ENCODE data around the gene TLCD3A.
"Not testable (repeated sequence)": the region's sequence is repeated elsewhere in the genome, so short reads cannot be mapped to it uniquely, and the experiment has no call there.

The TLCD3A gene

DNA sequence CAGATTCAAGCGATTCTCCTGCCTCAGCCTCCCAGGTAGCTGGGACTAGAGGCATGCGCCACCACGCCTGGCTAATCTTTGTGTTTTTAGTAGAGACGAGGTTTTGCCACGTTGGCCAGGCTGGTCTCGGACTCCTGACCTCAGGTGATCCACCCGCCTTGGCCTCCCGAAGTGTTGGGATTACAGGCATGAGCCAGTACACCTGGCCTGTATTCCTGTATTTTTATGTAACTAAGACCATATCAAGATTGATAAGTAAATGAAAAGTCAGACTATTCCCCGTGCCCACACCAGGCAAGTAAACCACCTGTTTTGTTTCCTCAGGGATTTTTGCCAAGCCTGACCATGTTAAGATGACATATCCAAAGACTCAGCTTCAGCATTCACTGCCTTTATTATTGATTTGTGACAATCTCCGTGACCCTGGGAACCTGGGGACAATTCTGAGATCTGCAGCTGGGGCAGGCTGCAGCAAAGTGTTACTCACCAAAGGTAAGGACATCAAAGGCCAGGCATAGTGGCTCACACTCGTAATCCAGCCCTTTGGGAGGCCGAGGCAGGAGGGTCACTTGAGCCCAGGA lies 55.3 kb downstream of the TLCD3A start:
- Histone ChIP-seq H3K4me2 (ENCODE audit: low read length) (no peak overlapping the region), H3K27ac (ENCODE audit: low read depth, low read length) (no peak overlapping the region), H3K9me2 (replicated peaks; ENCODE audit: control insufficient read depth, low read length) (no peaks in the 10 kb centered on the region), H3K4me3 (ENCODE audit: low read length) (no peak overlapping the region), H3K27me3 (ENCODE audit: control insufficient read depth, low read length) (no peaks in the 10 kb centered on the region), H3F3A (ENCODE audit: control insufficient read depth, insufficient read depth) (no peaks in the 10 kb centered on the region; the same call in 1 of the 2 replicates), H3K79me2 (ENCODE audit: control insufficient read depth, low read length) (peaks cover 59% of the 10 kb centered on the region), H4K20me1 (ENCODE audit: control insufficient read depth, insufficient read depth, low read depth, low read length) (0 out of 2 replicates have a peak, but pooled peaks cover 4% of the 10 kb centered on the region), H3K4me1 (ENCODE audit: control insufficient read depth, low read length) (peaks cover 21% of the 10 kb centered on the region), H3K36me3 (ENCODE audit: control insufficient read depth, low read length) (peaks cover 76% of the 10 kb centered on the region), H3K9me3 (ENCODE audit: control insufficient read depth, insufficient read depth, low read length) (no peaks in the 10 kb centered on the region)
- TF ChIP-seq CTCF (IDR thresholded peaks at IDR 0.05; ENCODE audit: low read depth, low read length, poor library complexity, severe bottlenecking) = no peak
- no peak for TF ChIP-seq EZH2phosphoT487 (IDR thresholded peaks at IDR 0.05; ENCODE audit: borderline replicate concordance, low read length)

GRCh38 chr17:788551-788950 lies 56.2 kb downstream of the TLCD3A start:
- Histone ChIP-seq H3K27ac (ENCODE audit: low read depth, low read length) (no peak overlapping the region), H4K20me1 (ENCODE audit: control insufficient read depth, insufficient read depth, low read depth, low read length) (0 out of 2 replicates have a peak, but pooled peaks cover 4% of the 10 kb centered on the region), H3K36me3 (ENCODE audit: control insufficient read depth, low read length) (peaks cover 79% of the 10 kb centered on the region)

GRCh38 chr17:789160-789840 lies 56.9 kb downstream of the TLCD3A start:
- no peak overlapping the region for H3K27ac ChIP-seq (ENCODE audit: low read depth, low read length)
- peaks cover 74% of the 10 kb centered on the region for H3K36me3 ChIP-seq (ENCODE audit: control insufficient read depth, low read length)
- H3K9me3 ChIP-seq (ENCODE audit: control insufficient read depth, insufficient read depth, low read length) = no peaks in the 10 kb centered on the region
- peaks cover 7% of the 10 kb centered on the region for H3K4me1 ChIP-seq (ENCODE audit: control insufficient read depth, low read length)
- no peaks in the 10 kb centered on the region; the same call in 1 of the 2 replicates for H3F3A ChIP-seq (ENCODE audit: control insufficient read depth, insufficient read depth)
- H3K9me2 ChIP-seq (replicated peaks; ENCODE audit: control insufficient read depth, low read length) = no peaks in the 10 kb centered on the region
- TF ChIP-seq CTCF (IDR thresholded peaks at IDR 0.05; ENCODE audit: low read depth, low read length, poor library complexity, severe bottlenecking) (no peak), EZH2phosphoT487 (IDR thresholded peaks at IDR 0.05; ENCODE audit: borderline replicate concordance, low read length) (no peak)
- no peak overlapping the region for H3K4me3 ChIP-seq (ENCODE audit: low read length)
- H3K79me2 ChIP-seq (ENCODE audit: control insufficient read depth, low read length) = peaks cover 43% of the 10 kb centered on the region
- H3K4me2 ChIP-seq (ENCODE audit: low read length) = no peak overlapping the region
- H3K27me3 ChIP-seq (ENCODE audit: control insufficient read depth, low read length) = no peaks in the 10 kb centered on the region
- no peaks in the 10 kb centered on the region for H4K20me1 ChIP-seq (ENCODE audit: control insufficient read depth, insufficient read depth, low read depth, low read length)

More at GRCh38 chr17:788551-788950, 56.2 kb downstream of the TLCD3A start:
- Histone ChIP-seq H3K27me3 (ENCODE audit: control insufficient read depth, low read length) (no peaks in the 10 kb centered on the region), H3K4me2 (ENCODE audit: low read length) (no peak overlapping the region), H3K4me3 (ENCODE audit: low read length) (no peak overlapping the region), H3K9me3 (ENCODE audit: control insufficient read depth, insufficient read depth, low read length) (no peaks in the 10 kb centered on the region), H3F3A (ENCODE audit: control insufficient read depth, insufficient read depth) (no peaks in the 10 kb centered on the region; the same call in 1 of the 2 replicates), H3K9me2 (replicated peaks; ENCODE audit: control insufficient read depth, low read length) (no peaks in the 10 kb centered on the region), H3K4me1 (ENCODE audit: control insufficient read depth, low read length) (peaks cover 15% of the 10 kb centered on the region), H3K79me2 (ENCODE audit: control insufficient read depth, low read length) (peaks cover 51% of the 10 kb centered on the region)
- no peak for TF ChIP-seq EZH2phosphoT487 (IDR thresholded peaks at IDR 0.05; ENCODE audit: borderline replicate concordance, low read length)
- TF ChIP-seq CTCF (IDR thresholded peaks at IDR 0.05; ENCODE audit: low read depth, low read length, poor library complexity, severe bottlenecking) = no peak

- Histone ChIP-seq H3K36me3 (ENCODE audit: control insufficient read depth, low read length) (peaks cover 67% of the 10 kb centered on the region), H3K79me2 (ENCODE audit: control insufficient read depth, low read length) (peaks cover 34% of the 10 kb centered on the region)
- H3K4me2 ChIP-seq (ENCODE audit: low read length); H3F3A ChIP-seq (ENCODE audit: control insufficient read depth, insufficient read depth); H3K9me3 ChIP-seq (ENCODE audit: control insufficient read depth, insufficient read depth, low read length); H3K4me3 ChIP-seq (ENCODE audit: low read length); H3K27me3 ChIP-seq (ENCODE audit: control insufficient read depth, low read length); H4K20me1 ChIP-seq (ENCODE audit: control insufficient read depth, insufficient read depth, low read depth, low read length); H3K9me2 ChIP-seq (replicated peaks; ENCODE audit: control insufficient read depth, low read length); H3K27ac ChIP-seq (ENCODE audit: low read depth, low read length); H3K4me1 ChIP-seq (ENCODE audit: control insufficient read depth, low read length): not testable (repeated sequence)
These were observed 57.8 kb downstream of the TLCD3A start for GRCh38 chr17:789931-790873.

DNA sequence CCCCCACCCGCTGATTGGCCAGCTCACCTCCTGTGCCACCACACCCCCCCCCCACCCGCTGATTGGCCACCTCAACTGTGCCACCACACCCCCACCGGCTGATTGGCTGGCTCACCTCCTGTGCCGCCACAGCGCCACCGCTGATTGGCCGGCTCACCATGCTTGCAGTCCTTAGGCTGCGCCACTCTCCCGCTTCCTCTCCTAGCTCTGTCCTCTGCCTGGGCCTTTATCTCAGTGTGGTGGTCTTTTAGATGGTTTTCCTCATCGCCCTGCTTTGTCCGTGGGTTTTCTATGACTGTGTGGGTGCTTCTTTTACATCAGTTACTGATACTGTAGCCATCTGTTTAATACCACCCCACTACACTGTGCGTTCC lies 58.5 kb downstream of the TLCD3A start:
- H3K27me3 ChIP-seq (ENCODE audit: control insufficient read depth, low read length); H3K9me2 ChIP-seq (replicated peaks; ENCODE audit: control insufficient read depth, low read length); H4K20me1 ChIP-seq (ENCODE audit: control insufficient read depth, insufficient read depth, low read depth, low read length); H3K4me2 ChIP-seq (ENCODE audit: low read length); H3K4me3 ChIP-seq (ENCODE audit: low read length); H3K27ac ChIP-seq (ENCODE audit: low read depth, low read length); H3K9me3 ChIP-seq (ENCODE audit: control insufficient read depth, insufficient read depth, low read length); H3F3A ChIP-seq (ENCODE audit: control insufficient read depth, insufficient read depth): not testable (repeated sequence)
- Histone ChIP-seq H3K36me3 (ENCODE audit: control insufficient read depth, low read length) (peaks cover 65% of the 10 kb centered on the region), H3K4me1 (ENCODE audit: control insufficient read depth, low read length) (peaks cover 14% of the 10 kb centered on the region), H3K79me2 (ENCODE audit: control insufficient read depth, low read length) (peaks cover 28% of the 10 kb centered on the region)

All from DOHH2 (cell line).